ENCODE measurements around the gene EPHB1.

GRCh38 chr3:135148398-135149020, 353.4 kb downstream of the EPHB1 start:
- TF ChIP-seq CTCF (IDR thresholded peaks at IDR 0.05) (no peak), POLR2A (IDR thresholded peaks at IDR 0.05) (no peak)

Data from uterus (tissue), 2 donors.